HEK293 (cell line): ENCODE measurements around the gene MKI67.

Experiments
- BCL11A ChIP-seq: fragments of 450-650 bp; formaldehyde crosslinking; IDR thresholded peaks from 2 replicates; pipeline ENCODE4 v1.5.1; 2016; ENCODE audit warnings: low read depth, missing biosample characterization, missing genetic modification characterization
- ZNF184 ChIP-seq: fragments of 450-650 bp; IDR thresholded peaks from 2 replicates; pipeline ENCODE4 v1.5.1; 2018; ENCODE audit warnings: missing biosample characterization, mild to moderate bottlenecking, missing genetic modification characterization
- ZNF341 ChIP-seq: fragments of 450-650 bp; formaldehyde crosslinking; IDR thresholded peaks from 2 replicates; pipeline ENCODE4; 2016; ENCODE audit warnings: low read depth, missing biosample characterization, missing genetic modification characterization
- ZNF529 ChIP-seq: fragments of 450-650 bp; formaldehyde crosslinking; IDR thresholded peaks from 2 replicates; pipeline ENCODE4 v1.5.1; 2017; ENCODE audit warnings: missing genetic modification characterization, missing biosample characterization; ENCODE audit not compliant: insufficient replicate concordance
- ZNF776 ChIP-seq: fragments of 450-650 bp; formaldehyde crosslinking; IDR thresholded peaks from 2 replicates; pipeline ENCODE4 v1.5.0; 2017; ENCODE audit warnings: missing biosample characterization, missing genetic modification characterization, borderline replicate concordance
- ZNF830 ChIP-seq: fragments of 450-650 bp; IDR thresholded peaks from 2 replicates; pipeline ENCODE4 v1.5.0; 2018; ENCODE audit warnings: missing biosample characterization, missing genetic modification characterization, low read depth, mild to moderate bottlenecking, moderate library complexity
- TF ChIP-seq, protein P1 (sequence below): fragments of 450-650 bp; formaldehyde crosslinking; IDR thresholded peaks from 2 replicates; pipeline ENCODE4 v1.5.1; 2016; ENCODE audit warnings: missing biosample characterization, missing genetic modification characterization

DNA sequence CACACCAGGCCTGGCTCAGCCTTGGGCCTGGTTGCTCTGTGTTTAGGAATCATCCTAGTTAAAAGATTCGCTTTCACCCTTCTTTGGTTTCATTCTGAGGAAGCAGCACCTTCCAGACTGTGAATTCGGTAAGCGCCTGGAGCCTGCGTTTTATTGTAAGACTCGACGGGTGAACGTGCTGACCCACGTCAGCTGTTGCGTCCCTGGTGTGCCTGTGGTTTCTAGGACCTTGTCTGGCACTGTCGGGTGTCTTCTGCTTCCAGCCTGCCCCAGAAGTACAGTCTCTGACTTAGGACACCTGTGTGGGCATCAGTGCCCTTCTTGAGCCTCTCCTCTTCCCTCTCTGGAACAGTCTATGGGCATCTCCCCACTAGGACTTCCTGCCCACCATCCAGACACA is 26.3 kb downstream of the MKI67 start:
- TF ChIP-seq, protein P1, sequence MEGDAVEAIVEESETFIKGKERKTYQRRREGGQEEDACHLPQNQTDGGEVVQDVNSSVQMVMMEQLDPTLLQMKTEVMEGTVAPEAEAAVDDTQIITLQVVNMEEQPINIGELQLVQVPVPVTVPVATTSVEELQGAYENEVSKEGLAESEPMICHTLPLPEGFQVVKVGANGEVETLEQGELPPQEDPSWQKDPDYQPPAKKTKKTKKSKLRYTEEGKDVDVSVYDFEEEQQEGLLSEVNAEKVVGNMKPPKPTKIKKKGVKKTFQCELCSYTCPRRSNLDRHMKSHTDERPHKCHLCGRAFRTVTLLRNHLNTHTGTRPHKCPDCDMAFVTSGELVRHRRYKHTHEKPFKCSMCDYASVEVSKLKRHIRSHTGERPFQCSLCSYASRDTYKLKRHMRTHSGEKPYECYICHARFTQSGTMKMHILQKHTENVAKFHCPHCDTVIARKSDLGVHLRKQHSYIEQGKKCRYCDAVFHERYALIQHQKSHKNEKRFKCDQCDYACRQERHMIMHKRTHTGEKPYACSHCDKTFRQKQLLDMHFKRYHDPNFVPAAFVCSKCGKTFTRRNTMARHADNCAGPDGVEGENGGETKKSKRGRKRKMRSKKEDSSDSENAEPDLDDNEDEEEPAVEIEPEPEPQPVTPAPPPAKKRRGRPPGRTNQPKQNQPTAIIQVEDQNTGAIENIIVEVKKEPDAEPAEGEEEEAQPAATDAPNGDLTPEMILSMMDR (tag by site-specific recombination) = no peak
- TF ChIP-seq ZNF529 (tag by site-specific recombination) = no peak
- no peak for TF ChIP-seq ZNF776 (tag by site-specific recombination)
- TF ChIP-seq BCL11A (tag by site-specific recombination) = no peak
- no peak for TF ChIP-seq ZNF341 (tag by site-specific recombination)
- no peak for TF ChIP-seq ZNF830 (tag by site-specific recombination)
- TF ChIP-seq ZNF184 (tag by site-specific recombination) = no peak
